GM12865 (cell line): ENCODE measurements around the gene TRIOBP.

ENCODE experiments used
- DNase-seq: peaks from one replicate; pipeline ENCODE4 v3.0.0; 2010; ENCODE audit warnings: low read depth
- H3K4me3 ChIP-seq: 2 replicates; pipeline ENCODE4 v1.5.1; 2011; ENCODE audit warnings: mild to moderate bottlenecking, low read depth, low read length, control low read depth
- TF ChIP-seq, protein P1 (sequence below): IDR thresholded peaks from 2 replicates; pipeline ENCODE4 v1.5.1; 2011; ENCODE audit warnings: low read length, control low read depth, low read depth, inconsistent platforms; ENCODE audit not compliant: insufficient read depth; ENCODE audit errors: missing control alignments

The TRIOBP gene, protein sequence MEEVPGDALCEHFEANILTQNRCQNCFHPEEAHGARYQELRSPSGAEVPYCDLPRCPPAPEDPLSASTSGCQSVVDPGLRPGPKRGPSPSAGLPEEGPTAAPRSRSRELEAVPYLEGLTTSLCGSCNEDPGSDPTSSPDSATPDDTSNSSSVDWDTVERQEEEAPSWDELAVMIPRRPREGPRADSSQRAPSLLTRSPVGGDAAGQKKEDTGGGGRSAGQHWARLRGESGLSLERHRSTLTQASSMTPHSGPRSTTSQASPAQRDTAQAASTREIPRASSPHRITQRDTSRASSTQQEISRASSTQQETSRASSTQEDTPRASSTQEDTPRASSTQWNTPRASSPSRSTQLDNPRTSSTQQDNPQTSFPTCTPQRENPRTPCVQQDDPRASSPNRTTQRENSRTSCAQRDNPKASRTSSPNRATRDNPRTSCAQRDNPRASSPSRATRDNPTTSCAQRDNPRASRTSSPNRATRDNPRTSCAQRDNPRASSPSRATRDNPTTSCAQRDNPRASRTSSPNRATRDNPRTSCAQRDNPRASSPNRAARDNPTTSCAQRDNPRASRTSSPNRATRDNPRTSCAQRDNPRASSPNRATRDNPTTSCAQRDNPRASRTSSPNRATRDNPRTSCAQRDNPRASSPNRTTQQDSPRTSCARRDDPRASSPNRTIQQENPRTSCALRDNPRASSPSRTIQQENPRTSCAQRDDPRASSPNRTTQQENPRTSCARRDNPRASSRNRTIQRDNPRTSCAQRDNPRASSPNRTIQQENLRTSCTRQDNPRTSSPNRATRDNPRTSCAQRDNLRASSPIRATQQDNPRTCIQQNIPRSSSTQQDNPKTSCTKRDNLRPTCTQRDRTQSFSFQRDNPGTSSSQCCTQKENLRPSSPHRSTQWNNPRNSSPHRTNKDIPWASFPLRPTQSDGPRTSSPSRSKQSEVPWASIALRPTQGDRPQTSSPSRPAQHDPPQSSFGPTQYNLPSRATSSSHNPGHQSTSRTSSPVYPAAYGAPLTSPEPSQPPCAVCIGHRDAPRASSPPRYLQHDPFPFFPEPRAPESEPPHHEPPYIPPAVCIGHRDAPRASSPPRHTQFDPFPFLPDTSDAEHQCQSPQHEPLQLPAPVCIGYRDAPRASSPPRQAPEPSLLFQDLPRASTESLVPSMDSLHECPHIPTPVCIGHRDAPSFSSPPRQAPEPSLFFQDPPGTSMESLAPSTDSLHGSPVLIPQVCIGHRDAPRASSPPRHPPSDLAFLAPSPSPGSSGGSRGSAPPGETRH (N-terminal part only)

DNA sequence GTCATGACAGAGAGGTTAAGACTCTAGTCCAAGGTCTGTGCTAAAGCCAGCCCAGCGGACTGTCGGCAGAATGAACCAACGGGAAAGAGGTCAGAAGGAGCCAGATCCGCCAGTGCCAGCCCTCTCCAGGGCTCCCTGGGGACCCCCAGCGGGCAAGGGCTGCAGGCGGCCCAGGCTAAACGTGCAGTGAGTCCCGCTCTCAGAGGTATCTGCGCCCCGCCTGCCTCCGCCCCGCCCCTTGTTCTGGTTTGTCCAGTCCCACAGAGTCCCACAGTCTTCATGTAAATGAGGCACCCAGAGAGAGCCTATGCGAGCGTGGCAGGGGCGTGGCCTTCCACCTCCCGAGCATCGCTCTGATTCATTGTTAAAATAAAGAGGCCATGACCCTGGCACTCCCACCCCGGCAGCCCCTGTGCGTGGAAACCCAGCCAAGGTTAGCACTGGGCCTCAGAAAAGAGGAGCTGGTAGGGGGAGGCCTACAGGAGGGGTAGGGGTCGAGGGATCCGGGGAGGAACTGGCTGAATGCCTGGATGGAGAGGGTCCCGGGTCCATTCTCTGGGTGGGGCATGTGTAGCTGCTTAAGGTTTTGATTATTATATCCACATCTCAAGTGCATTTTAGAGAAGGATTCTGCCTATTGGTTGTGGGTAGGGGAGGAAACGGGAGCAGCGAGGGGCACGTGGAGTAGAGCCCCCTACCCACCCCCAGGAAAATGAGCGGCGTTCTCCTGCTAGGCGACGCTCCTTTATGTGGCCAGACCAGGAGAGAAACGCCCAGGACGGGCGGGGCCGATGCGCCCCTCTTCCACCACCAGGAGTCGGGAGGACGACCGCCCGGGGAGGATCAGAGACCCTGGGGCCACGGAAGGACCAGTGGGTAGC lies at the start of gene TRIOBP:
TRIOBP (plus strand) TSS at position 392 of the 881 bp plus-strand sequence. CDS start 4,318 bp downstream, outside the sequence.
- H3K4me3 ChIP-seq = peak within 1 kb of the TSS; percentile 22
- TF ChIP-seq, protein P1, sequence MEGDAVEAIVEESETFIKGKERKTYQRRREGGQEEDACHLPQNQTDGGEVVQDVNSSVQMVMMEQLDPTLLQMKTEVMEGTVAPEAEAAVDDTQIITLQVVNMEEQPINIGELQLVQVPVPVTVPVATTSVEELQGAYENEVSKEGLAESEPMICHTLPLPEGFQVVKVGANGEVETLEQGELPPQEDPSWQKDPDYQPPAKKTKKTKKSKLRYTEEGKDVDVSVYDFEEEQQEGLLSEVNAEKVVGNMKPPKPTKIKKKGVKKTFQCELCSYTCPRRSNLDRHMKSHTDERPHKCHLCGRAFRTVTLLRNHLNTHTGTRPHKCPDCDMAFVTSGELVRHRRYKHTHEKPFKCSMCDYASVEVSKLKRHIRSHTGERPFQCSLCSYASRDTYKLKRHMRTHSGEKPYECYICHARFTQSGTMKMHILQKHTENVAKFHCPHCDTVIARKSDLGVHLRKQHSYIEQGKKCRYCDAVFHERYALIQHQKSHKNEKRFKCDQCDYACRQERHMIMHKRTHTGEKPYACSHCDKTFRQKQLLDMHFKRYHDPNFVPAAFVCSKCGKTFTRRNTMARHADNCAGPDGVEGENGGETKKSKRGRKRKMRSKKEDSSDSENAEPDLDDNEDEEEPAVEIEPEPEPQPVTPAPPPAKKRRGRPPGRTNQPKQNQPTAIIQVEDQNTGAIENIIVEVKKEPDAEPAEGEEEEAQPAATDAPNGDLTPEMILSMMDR = peak; percentile 30
- peak; percentile 85 for DNase-seq

DNA sequence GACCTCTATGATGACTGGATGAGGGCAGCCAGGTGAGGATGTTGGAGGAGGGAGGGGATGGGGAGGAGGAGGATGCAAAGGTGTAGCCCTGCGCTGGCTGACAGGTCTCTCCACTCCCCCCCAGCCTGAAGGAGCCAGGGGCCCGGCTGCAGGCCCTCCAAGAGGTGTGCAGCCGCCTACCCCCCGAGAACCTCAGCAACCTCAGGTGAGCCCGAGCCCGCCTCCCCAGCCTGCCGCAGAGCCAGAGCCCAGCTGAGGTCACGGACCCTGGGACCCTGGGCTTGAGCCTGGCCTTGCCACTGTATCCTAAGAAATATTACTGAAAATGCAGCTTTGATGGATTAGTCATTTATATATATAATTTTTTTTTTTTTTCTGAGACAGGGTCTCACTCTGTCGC lies 49.5 kb upstream of the TRIOBP start:
- H3K4me3 ChIP-seq = no peak overlapping the region
- DNase-seq = no peak
- TF ChIP-seq, protein P1 = no peak

- H3K4me3 ChIP-seq = no peak overlapping the region
- no peak for DNase-seq
- TF ChIP-seq, protein P1 = no peak
Measured at GRCh38 chr22:37647928-37648327, 48.9 kb upstream of the TRIOBP start.

DNA sequence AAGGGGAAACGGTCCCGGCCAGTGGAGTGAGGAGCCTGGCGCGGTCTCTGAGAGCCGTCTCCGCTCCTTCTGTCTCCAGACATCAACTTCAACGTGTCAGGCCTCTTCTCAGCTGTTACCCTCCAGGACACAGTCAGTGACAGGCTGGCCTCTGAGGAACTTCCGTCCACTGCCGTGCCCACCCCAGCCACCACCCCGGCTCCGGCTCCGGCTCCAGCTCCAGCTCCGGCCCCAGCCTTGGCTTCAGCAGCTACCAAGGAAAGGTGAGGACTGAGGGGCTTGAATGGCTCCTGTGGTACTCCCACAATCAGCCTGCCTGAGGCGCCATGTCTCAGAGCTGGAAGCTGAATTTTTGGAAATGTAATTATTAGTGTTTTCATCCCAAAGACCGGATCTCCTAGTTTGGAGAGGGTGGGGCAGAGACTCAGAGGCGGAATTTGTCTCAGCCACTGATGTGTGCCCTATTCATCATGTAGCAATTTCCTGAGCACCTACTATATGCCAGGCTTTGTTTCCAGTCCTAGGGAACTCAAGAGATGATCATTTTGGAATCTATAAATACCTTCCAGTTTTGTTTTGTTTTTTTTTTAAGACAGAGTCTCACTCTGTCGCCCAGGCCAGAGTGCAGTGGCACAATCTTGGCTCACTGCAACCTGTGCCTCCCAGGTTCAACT lies 46.2 kb upstream of the TRIOBP start:
- TF ChIP-seq, protein P1 = no peak
- no peak overlapping the region for H3K4me3 ChIP-seq
- DNase-seq = no peak

GRCh38 chr22:37654563-37655251 lies 42.1 kb upstream of the TRIOBP start:
- no peak for DNase-seq
- TF ChIP-seq, protein P1 = no peak
- H3K4me3 ChIP-seq = no peak overlapping the region
